NCI-H1105 (cell line): Measurements from ENCODE around the gene RAB3GAP2.
"Not testable (repeated sequence)": the region's sequence is repeated elsewhere in the genome, so short reads cannot be mapped to it uniquely, and the experiment has no call there.

Source experiments
- DNase-seq: peaks from one replicate; lab custom pipeline; 2025; lab: John Stamatoyannopoulos, UW

The RAB3GAP2 gene

GRCh38 chr1:220236278-220236677 lies 36.0 kb downstream of the RAB3GAP2 start:
- DNase-seq, result not testable (repeated sequence)

- peak; percentile 31 for DNase-seq
Observed at GRCh38 chr1:220235462-220235861, 36.8 kb downstream of the RAB3GAP2 start.

- DNase-seq, result no peak
Observed at GRCh38 chr1:220233927-220234326, 38.3 kb downstream of the RAB3GAP2 start.

GRCh38 chr1:220229771-220230170 lies 42.5 kb downstream of the RAB3GAP2 start:
- DNase-seq, result no peak

GRCh38 chr1:220227393-220227792 lies 44.9 kb downstream of the RAB3GAP2 start:
- DNase-seq, result no peak

- DNase-seq, result no peak
Observed at GRCh38 chr1:220226752-220227151, 45.5 kb downstream of the RAB3GAP2 start.

- no peak for DNase-seq
Observed at GRCh38 chr1:220225957-220226356, 46.3 kb downstream of the RAB3GAP2 start.

- DNase-seq, result no peak
Observed at GRCh38 chr1:220224611-220225124, 47.6 kb downstream of the RAB3GAP2 start.

GRCh38 chr1:220224033-220224432 lies 48.2 kb downstream of the RAB3GAP2 start:
- no peak for DNase-seq

- DNase-seq, result no peak
Observed at GRCh38 chr1:220222939-220223338, 49.3 kb downstream of the RAB3GAP2 start.

- DNase-seq, result peak; percentile 78
Observed at GRCh38 chr1:220221670-220222069, 50.6 kb downstream of the RAB3GAP2 start.

GRCh38 chr1:220221269-220221668 lies 51.0 kb downstream of the RAB3GAP2 start:
- DNase-seq, result peak; percentile 49

GRCh38 chr1:220220699-220221040 lies 51.6 kb downstream of the RAB3GAP2 start:
- DNase-seq, result not testable (repeated sequence)

GRCh38 chr1:220219865-220220698 lies 52.2 kb downstream of the RAB3GAP2 start:
- no peak for DNase-seq

GRCh38 chr1:220219136-220219442 lies 53.2 kb downstream of the RAB3GAP2 start:
- DNase-seq, result no peak

- peak; percentile 51 for DNase-seq
Observed at GRCh38 chr1:220218397-220219135, 53.7 kb downstream of the RAB3GAP2 start.

- DNase-seq, result no peak
Observed at GRCh38 chr1:220217383-220217988, 54.8 kb downstream of the RAB3GAP2 start.

GRCh38 chr1:220213382-220213983 lies 58.8 kb downstream of the RAB3GAP2 start:
- no peak for DNase-seq

GRCh38 chr1:220207411-220207810 lies 64.8 kb downstream of the RAB3GAP2 start:
- DNase-seq, result no peak

GRCh38 chr1:220204758-220205157 lies 67.5 kb downstream of the RAB3GAP2 start:
- DNase-seq, result not testable (repeated sequence)

- no peak for DNase-seq
Observed at GRCh38 chr1:220203816-220204215, 68.4 kb downstream of the RAB3GAP2 start.
